RCC 7860 (cell line): ENCODE measurements around the gene ELMO3.

Experiments used
- DNase-seq: peaks from one replicate; pipeline ENCODE4 v3.0.0-alpha.2; 2015; ENCODE audit warnings: low spot score
- FAIRE-seq: peaks from 2 replicates; lab custom pipeline; 2012; peaks lifted over from hg19 to GRCh38; lab: Jason Lieb, UNC

The ELMO3 gene

GRCh38 chr16:67195676-67196075 lies 3.3 kb upstream of the ELMO3 start:
- no peak for FAIRE-seq

GRCh38 chr16:67196881-67197280 lies 2.0 kb upstream of the ELMO3 start:
- DNase-seq (no peak), FAIRE-seq (no peak)

More at GRCh38 chr16:67195676-67196075, 3.3 kb upstream of the ELMO3 start:
- no peak for DNase-seq

- FAIRE-seq (no peak), DNase-seq (no peak)
These were observed 1.2 kb upstream of the ELMO3 start for GRCh38 chr16:67197704-67198103.

- DNase-seq, result no peak
- no peak for FAIRE-seq
These were observed 645 bp upstream of the ELMO3 start for GRCh38 chr16:67198238-67198734.

- DNase-seq (no peak), FAIRE-seq (no peak)
These were observed 872 bp downstream of the ELMO3 start for GRCh38 chr16:67199808-67200198.

DNA sequence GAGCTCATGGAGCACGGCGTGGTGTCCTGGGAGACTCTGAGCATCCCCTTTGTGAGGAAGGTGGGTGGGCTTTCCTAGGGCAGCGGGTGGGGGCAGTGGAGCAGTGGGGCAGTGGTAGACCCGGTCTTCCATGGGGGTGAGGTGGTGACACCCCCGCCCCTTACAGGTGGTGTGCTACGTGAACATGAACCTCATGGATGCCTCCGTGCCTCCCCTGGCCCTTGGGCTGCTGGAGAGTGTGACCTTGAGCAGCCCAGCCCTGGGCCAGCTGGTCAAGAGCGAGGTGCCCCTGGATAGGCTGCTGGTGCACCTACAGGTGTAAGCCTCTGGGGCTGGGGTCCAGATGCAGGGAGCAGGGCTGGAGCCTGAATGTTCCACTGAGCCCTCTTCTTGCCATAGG lies 1.6 kb downstream of the ELMO3 start:
- FAIRE-seq, result no peak
- DNase-seq, result no peak

DNA sequence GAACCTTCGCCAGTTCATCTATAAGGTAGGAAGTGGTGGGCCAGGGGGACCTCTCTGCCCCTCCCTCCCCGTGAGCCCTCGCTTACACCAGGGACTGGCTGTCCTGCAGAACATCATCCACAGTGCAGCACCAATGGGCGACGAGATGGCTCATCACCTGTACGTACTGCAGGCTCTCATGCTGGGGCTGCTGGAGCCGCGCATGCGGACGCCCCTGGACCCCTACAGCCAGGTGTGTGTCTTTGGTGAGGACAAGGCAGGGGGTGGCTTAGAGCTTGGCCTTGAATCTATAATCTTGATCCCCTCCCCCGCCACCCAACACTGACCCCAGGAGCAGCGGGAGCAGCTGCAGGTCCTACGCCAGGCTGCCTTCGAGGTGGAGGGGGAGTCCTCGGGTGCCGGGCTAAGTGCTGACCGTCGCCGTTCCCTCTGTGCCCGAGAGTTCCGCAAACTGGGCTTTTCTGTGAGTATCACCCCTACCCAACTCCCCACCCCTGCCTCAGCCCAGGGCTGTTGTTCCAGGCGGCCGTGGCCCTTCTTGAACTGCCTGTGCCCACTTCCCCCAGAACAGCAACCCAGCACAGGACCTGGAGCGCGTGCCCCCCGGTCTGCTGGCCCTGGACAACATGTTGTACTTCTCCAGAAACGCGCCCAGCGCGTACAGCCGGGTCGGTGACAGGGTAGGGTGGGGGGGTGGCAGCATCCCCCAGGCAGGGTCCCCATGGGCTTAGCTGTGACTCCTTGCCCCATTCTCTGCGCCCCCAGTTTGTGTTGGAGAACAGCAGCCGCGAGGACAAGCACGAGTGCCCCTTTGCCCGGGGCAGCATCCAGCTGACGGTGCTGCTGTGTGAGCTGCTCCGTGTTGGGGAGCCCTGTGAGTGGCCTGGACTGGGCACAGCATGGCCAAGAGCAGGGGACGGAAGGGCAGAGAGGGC lies 2.7 kb downstream of the ELMO3 start:
- DNase-seq (no peak), FAIRE-seq (no peak)

- DNase-seq (no peak), FAIRE-seq (no peak)
These were observed 3.5 kb downstream of the ELMO3 start for GRCh38 chr16:67202426-67202825.

GRCh38 chr16:67202956-67203493 lies 4.1 kb downstream of the ELMO3 start:
- FAIRE-seq, result no peak
- DNase-seq, result no peak

DNA sequence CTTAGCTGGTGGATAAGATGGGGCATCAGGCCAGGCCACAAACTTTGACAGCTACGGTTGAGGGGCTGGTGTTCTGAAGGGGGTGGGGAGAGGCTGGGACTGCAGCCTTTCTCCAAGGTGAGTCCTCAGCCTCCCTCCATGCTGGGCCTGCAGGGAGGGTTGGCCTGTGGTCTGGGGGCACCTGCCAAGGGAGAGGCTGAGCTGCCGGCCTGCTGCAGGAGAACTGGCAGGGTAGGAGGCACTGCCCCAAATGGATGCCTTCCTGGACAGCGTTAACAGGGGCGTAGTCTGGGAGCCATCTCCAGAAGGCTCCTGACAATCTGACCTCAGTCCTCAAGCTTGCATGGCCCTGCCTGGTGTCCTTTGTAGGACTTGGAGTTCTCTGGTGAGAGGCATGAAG lies 5.1 kb downstream of the ELMO3 start:
- FAIRE-seq (no peak), DNase-seq (no peak)

- DNase-seq, result no peak
- no peak for FAIRE-seq
These were observed 7.4 kb downstream of the ELMO3 start for GRCh38 chr16:67206129-67206837.

DNA sequence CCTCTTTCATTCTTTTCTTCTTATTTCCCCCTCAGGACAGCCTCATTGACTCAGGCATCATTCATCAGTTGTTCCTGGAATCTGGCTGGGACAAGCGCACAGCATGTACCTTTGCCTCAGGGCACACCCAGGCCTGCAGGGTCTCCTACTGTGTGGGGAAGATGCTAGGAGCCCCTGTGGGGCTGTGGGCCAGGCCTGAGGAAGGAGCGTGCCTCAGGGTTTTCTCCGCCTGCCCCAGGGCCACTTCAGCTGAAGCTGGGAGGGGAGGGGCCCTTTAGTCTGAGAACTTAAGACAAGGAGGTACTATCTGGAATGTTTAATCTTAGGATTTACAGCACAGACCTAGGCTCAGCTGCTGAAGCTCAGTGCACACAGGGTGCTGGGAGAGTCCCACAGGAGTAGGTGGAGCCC lies 7.9 kb downstream of the ELMO3 start:
- DNase-seq (no peak), FAIRE-seq (no peak)

DNA sequence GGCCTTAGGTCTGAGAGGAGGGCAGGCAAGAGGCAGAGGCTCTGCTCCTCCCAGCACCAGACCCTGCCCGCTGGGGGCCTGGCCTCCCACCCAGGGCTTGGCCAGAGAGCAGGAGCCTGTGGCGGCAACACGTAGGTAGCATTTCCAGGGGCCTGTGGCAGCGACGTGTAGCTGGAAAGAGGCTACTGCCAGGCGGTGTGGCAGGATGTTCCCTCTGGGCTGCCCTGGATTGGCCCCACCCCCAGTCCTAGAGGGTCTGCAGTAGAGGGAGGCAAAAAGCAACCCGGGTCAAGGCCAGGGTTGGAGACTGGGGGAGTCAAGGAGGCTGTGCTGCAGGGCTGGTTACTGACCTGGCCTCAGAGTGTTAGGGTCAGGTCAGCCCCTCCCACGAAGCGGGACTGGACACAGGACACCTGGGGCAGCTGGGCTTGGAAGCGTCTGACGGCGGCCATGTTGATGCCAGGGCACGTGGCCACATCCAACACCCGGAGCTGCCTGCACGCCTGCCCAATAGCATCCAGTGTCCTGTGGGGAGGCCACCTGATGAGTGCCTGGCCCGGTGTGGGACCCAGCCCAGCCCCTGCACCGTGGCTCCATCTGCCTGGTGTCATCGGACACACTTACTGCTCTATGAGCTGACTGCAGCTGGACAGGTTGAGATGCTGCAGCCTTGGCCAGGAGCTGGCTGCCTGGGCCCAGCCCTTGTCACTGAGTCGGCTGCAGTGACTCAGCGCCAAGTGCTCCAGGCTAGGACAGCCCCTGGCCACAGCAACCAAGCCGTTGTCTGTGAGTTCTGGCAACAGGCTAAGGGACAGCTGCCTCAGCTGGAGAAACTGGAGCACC lies 8.5 kb downstream of the ELMO3 start:
- FAIRE-seq, result no peak
- DNase-seq, result peak; percentile 68

- DNase-seq (no peak), FAIRE-seq (no peak)
These were observed 9.4 kb downstream of the ELMO3 start for GRCh38 chr16:67208154-67208896.

- no peak for DNase-seq
- no peak for FAIRE-seq
These were observed 10.6 kb downstream of the ELMO3 start for GRCh38 chr16:67209565-67209964.

- no peak for FAIRE-seq
These were observed 11.4 kb downstream of the ELMO3 start for GRCh38 chr16:67210069-67210937.

GRCh38 chr16:67211674-67212073 lies 12.7 kb downstream of the ELMO3 start:
- FAIRE-seq (no peak), DNase-seq (no peak)

More at GRCh38 chr16:67210069-67210937, 11.4 kb downstream of the ELMO3 start:
- no peak for DNase-seq

DNA sequence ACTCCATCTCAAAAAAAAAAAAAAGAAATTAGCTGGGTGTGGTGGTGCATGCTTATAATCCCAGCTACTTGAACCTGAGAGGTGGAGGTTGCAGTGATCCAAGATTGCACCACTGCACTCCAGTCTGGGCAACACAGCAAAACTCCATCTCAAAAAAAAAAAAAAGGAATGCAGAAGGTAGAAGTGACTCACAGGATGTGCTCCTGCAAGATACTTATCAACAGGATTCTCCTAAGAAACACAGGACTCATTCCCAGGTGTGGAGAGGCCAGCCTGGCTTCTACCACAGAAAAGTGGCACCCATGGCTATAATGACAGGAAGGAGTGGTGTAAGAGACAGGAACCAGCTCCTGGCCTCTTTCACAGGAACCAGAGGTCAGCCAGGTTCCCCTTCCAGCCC lies 13.8 kb downstream of the ELMO3 start:
- FAIRE-seq (no peak), DNase-seq (peak; percentile 35)
